Activated naive CD8-positive, alpha-beta T cell (primary cell): ENCODE results near the gene MGAT5.

Source experiments
- H3K27ac Mint-ChIP-seq: one replicate; pipeline ENCODE4 v1.8.0; 2021; ENCODE audit warnings: mixed read lengths
- H3K27me3 Mint-ChIP-seq: one replicate; pipeline ENCODE4 v1.8.0; 2021; ENCODE audit warnings: mixed read lengths
- H3K36me3 Mint-ChIP-seq: one replicate; pipeline ENCODE4 v1.8.0; 2021; ENCODE audit warnings: mixed read lengths
- H3K4me1 Mint-ChIP-seq: one replicate; pipeline ENCODE4 v1.8.0; 2021; ENCODE audit warnings: low read depth, mixed read lengths
- H3K4me3 Mint-ChIP-seq: one replicate; pipeline ENCODE4 v1.8.0; 2021; ENCODE audit warnings: mild to moderate bottlenecking, mixed read lengths
- H3K9me3 Mint-ChIP-seq: one replicate; pipeline ENCODE4 v1.8.0; 2021; ENCODE audit warnings: low read depth, mixed read lengths

Gene MGAT5

DNA sequence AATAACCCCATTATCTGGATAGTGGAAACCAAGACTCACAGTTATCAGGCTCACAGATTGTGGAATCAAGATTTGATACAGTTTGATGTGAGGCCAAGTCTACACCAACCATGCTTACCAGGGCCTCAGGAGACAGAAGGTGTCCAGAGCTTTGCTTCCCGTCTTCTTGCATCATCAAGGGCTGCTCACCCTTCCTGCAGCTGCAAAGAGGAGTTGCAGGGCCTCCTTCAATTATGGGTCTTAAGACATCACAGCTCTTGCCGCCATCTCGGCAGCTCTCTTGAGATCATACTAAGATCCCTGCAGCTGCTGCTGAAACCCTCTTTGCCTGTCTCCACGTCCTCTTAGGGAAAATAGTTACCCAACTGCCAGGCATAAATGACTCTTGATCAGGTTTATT is 176.0 kb downstream of the MGAT5 start:
- peaks cover 11% of the 10 kb centered on the region for H3K36me3 Mint-ChIP-seq
- no peak overlapping the region for H3K4me3 Mint-ChIP-seq
- no peaks in the 10 kb centered on the region for H3K27me3 Mint-ChIP-seq
- no peak overlapping the region for H3K27ac Mint-ChIP-seq
- no peaks in the 10 kb centered on the region for H3K9me3 Mint-ChIP-seq
- no peaks in the 10 kb centered on the region for H3K4me1 Mint-ChIP-seq

GRCh38 chr2:134431838-134432434 is 178.1 kb downstream of the MGAT5 start:
- H3K9me3 Mint-ChIP-seq, result no peaks in the 10 kb centered on the region
- no peak overlapping the region for H3K27ac Mint-ChIP-seq
- no peaks in the 10 kb centered on the region for H3K27me3 Mint-ChIP-seq
- peaks cover 11% of the 10 kb centered on the region for H3K36me3 Mint-ChIP-seq
- no peaks in the 10 kb centered on the region for H3K4me1 Mint-ChIP-seq
- H3K4me3 Mint-ChIP-seq, result no peak overlapping the region

DNA sequence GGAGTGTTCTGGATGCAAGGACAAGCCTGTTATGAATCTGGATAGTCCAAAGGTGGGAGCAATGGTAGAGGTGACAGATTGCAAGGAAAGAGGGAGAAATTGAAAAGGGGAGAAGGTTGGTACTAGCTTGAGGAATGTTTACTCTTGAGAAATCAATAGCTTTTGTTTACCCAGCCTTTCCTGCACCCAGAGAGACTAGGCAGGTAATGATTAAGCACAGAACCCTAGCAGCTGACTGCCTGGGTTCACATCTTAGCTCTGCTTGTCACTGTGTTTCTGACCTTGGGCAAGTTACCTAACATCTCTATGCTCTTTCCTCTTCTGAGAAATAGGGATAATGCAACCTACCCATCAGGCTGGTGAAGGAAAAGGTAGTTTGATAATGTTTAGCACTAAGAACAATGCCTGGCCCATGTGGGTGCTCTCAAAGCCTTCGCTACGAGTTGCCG is 178.6 kb downstream of the MGAT5 start:
- no peak overlapping the region for H3K27ac Mint-ChIP-seq
- H3K27me3 Mint-ChIP-seq, result no peaks in the 10 kb centered on the region
- no peaks in the 10 kb centered on the region for H3K9me3 Mint-ChIP-seq
- H3K4me1 Mint-ChIP-seq, result no peaks in the 10 kb centered on the region
- H3K36me3 Mint-ChIP-seq, result peaks cover 11% of the 10 kb centered on the region
- H3K4me3 Mint-ChIP-seq, result no peak overlapping the region

DNA sequence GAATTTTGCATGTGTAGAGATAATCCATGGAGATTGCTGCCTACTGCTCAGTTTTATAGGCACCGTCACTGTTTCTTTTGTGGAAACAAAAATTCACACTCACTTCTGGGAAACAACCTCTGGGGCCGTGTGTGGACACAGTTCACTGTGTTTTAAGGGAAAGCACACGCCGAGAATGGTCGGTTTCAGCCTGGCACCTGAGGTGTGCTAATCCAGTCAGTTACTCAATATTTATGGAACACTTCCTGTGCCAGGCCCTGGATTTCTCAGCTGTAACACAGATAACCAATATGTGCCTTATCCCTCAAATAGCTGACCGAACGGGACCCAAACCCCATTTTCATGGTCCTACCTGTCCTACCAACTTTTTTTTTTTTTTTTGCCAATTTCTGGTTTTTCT is 179.6 kb downstream of the MGAT5 start:
- Mint-ChIP-seq H3K9me3 (no peaks in the 10 kb centered on the region), H3K27me3 (no peaks in the 10 kb centered on the region), H3K4me3 (no peak overlapping the region), H3K27ac (no peak overlapping the region), H3K36me3 (peaks cover 10% of the 10 kb centered on the region), H3K4me1 (no peaks in the 10 kb centered on the region)

DNA sequence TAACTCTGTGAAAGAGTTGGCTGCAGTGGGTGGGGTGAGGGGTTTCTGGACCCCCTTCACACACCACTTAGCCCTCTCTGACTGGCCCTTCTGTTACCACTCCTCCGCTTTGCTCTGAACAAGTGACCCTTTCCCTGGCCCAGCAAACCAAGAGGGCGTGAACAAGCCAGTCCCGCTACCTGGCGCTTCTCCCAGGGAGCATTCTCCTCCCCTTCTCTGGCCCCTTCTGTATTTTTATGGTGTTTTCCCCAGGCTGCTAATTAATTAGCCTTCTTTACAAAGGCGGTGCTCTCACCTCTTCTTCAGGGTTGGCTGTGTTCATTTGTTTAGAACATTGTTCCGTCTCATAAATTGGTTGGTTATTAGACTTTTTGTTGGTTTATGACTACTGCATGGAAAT is 180.1 kb downstream of the MGAT5 start:
- no peaks in the 10 kb centered on the region for H3K9me3 Mint-ChIP-seq
- no peaks in the 10 kb centered on the region for H3K27me3 Mint-ChIP-seq
- no peak overlapping the region for H3K4me3 Mint-ChIP-seq
- no peaks in the 10 kb centered on the region for H3K4me1 Mint-ChIP-seq
- H3K36me3 Mint-ChIP-seq, result peaks cover 9% of the 10 kb centered on the region
- H3K27ac Mint-ChIP-seq, result no peak overlapping the region

DNA sequence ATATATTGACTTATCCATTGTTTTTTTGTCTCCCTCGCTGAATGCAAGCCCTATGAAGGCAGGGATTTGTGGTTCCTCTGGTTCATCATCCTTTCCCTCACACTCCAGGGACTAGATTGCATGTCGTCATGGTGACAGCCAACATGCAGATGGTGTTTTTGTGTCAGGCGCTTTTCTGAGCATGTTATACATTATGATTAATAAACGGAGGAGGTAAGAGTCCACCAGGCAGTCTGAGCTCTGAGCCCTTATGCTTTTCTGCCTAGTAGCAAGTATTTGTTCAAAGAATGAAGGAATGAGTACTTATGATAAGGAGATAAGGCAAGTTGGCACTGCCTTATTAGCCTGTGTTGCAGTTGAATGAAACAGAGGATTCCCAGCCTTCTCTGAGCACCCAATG is 181.6 kb downstream of the MGAT5 start:
- Mint-ChIP-seq H3K27ac (no peak overlapping the region), H3K9me3 (no peaks in the 10 kb centered on the region), H3K4me3 (no peak overlapping the region), H3K36me3 (peaks cover 9% of the 10 kb centered on the region), H3K27me3 (no peaks in the 10 kb centered on the region), H3K4me1 (no peaks in the 10 kb centered on the region)

DNA sequence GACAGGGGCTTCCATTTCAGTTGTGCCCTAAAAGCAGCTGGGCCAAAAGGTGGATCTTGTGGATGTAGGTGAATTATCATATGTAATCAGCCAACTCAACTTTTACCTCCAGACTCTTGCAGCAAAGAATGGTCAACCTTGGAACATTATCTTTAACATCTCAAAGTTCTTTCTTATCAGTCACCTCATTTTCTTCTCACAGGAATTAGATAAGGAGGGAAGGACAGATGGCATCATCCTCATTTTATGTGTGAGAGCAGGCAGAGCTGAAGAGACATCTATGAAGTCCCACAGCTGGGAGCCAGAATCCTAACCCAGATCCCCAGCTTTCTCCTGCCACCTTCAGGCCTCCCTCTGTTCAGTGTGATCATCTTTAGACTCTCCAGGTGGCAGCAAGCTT is 182.1 kb downstream of the MGAT5 start:
- Mint-ChIP-seq H3K9me3 (no peaks in the 10 kb centered on the region), H3K4me1 (no peaks in the 10 kb centered on the region), H3K4me3 (no peak overlapping the region), H3K27ac (no peak overlapping the region), H3K36me3 (peaks cover 9% of the 10 kb centered on the region), H3K27me3 (no peaks in the 10 kb centered on the region)

DNA sequence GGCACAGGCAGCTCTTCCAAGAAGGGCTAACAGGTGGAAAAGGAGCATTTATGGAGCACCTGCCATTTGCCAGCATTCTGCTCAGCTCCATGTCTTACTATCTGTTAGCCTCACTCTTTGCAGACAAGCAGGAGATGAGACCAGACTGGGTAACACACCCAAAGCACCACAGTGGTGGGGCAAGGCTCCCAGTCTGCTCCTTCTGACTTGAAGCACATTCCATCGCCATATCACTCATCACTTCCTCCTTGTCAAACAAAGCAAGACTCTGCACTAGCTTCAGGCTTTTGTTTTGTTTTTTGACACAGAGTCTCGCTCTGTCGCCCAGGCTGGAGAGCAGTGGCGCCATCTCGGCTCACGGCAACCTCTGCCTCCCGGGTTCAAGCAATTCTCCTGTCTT is 182.8 kb downstream of the MGAT5 start:
- Mint-ChIP-seq H3K9me3 (no peaks in the 10 kb centered on the region), H3K4me1 (no peaks in the 10 kb centered on the region), H3K27me3 (no peaks in the 10 kb centered on the region), H3K36me3 (peaks cover 7% of the 10 kb centered on the region), H3K27ac (no peak overlapping the region), H3K4me3 (no peak overlapping the region)

- no peaks in the 10 kb centered on the region for H3K27me3 Mint-ChIP-seq
- no peak overlapping the region for H3K27ac Mint-ChIP-seq
- H3K4me1 Mint-ChIP-seq, result no peaks in the 10 kb centered on the region
- no peaks in the 10 kb centered on the region for H3K9me3 Mint-ChIP-seq
- H3K36me3 Mint-ChIP-seq, result peaks cover 6% of the 10 kb centered on the region
- H3K4me3 Mint-ChIP-seq, result no peak overlapping the region
These were observed 184.5 kb downstream of the MGAT5 start for GRCh38 chr2:134438371-134438770.

- no peak overlapping the region for H3K4me3 Mint-ChIP-seq
- H3K9me3 Mint-ChIP-seq, result no peaks in the 10 kb centered on the region
- no peaks in the 10 kb centered on the region for H3K27me3 Mint-ChIP-seq
- peaks cover 2% of the 10 kb centered on the region for H3K36me3 Mint-ChIP-seq
- H3K4me1 Mint-ChIP-seq, result no peaks in the 10 kb centered on the region
- H3K27ac Mint-ChIP-seq, result no peak overlapping the region
These were observed 186.6 kb downstream of the MGAT5 start for GRCh38 chr2:134440336-134440909.

DNA sequence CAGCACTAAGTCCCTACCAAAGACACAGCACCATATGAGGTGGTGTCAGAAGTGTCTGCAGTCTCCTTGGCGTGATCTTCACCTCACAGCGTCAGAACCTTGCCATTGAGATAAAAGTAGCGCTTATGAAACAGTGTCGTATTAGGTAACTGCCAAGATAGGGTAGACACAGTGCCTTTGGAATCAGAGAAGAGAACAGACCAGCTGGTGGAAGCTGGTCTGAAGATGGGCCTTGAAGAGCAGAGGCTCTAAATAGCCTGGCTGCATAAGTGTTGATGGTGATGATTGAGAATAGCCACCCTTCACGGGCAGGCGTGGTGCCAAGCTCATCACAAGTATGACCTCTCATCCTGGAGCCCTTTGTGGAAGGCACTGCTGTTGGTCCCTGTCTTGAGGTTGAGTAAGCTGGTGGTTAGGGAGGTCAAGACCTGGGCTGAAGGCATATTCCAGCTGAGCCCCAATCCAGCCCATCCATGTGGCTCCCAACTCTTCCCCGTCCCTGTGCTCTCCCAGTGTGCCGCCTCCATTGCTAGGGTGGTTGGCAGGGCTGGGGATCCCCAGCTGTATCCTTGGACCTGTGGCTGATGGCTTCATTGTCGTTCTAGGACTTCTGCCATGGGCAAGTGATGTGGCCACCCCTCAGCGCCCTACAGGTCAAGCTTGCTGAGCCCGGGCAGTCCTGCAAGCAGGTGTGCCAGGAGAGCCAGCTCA is 187.4 kb downstream of the MGAT5 start:
- Mint-ChIP-seq H3K4me3 (no peak overlapping the region), H3K27me3 (no peaks in the 10 kb centered on the region), H3K27ac (no peak overlapping the region), H3K36me3 (peaks cover 2% of the 10 kb centered on the region), H3K4me1 (no peaks in the 10 kb centered on the region), H3K9me3 (no peaks in the 10 kb centered on the region)

- H3K36me3 Mint-ChIP-seq, result peaks cover 2% of the 10 kb centered on the region
- no peak overlapping the region for H3K4me3 Mint-ChIP-seq
- no peaks in the 10 kb centered on the region for H3K4me1 Mint-ChIP-seq
- H3K9me3 Mint-ChIP-seq, result no peaks in the 10 kb centered on the region
- H3K27ac Mint-ChIP-seq, result no peak overlapping the region
- no peaks in the 10 kb centered on the region for H3K27me3 Mint-ChIP-seq
These were observed 190.1 kb downstream of the MGAT5 start for GRCh38 chr2:134443814-134444480.

- H3K4me3 Mint-ChIP-seq, result no peak overlapping the region
These were observed 191.2 kb downstream of the MGAT5 start for GRCh38 chr2:134445116-134445515.

DNA sequence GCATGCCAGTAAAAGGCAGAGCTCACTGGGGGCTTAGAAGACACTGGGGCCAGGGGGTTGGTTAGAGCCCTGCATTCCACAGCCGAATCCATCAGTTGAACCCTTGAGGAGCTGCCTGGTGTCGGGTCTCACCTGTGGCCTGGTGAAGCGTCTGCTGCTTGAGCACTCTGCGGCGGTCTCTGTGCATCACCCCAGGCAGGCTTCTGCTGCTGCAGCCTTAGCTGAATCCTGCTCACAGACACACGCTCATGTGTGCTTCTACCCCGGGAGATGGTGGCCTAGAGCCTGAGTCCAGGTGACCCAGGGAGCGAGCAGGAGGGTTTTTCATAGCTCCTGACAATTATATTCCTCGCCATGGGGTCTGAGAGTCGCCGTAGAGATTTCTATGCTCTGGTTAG is 192.1 kb downstream of the MGAT5 start:
- Mint-ChIP-seq H3K36me3 (peaks cover 2% of the 10 kb centered on the region), H3K27me3 (no peaks in the 10 kb centered on the region), H3K4me3 (no peak overlapping the region), H3K27ac (no peak overlapping the region), H3K9me3 (no peaks in the 10 kb centered on the region), H3K4me1 (no peaks in the 10 kb centered on the region)

More at GRCh38 chr2:134445116-134445515, 191.2 kb downstream of the MGAT5 start:
- no peaks in the 10 kb centered on the region for H3K4me1 Mint-ChIP-seq
- H3K9me3 Mint-ChIP-seq, result no peaks in the 10 kb centered on the region
- H3K27ac Mint-ChIP-seq, result no peak overlapping the region
- peaks cover 2% of the 10 kb centered on the region for H3K36me3 Mint-ChIP-seq
- no peaks in the 10 kb centered on the region for H3K27me3 Mint-ChIP-seq

DNA sequence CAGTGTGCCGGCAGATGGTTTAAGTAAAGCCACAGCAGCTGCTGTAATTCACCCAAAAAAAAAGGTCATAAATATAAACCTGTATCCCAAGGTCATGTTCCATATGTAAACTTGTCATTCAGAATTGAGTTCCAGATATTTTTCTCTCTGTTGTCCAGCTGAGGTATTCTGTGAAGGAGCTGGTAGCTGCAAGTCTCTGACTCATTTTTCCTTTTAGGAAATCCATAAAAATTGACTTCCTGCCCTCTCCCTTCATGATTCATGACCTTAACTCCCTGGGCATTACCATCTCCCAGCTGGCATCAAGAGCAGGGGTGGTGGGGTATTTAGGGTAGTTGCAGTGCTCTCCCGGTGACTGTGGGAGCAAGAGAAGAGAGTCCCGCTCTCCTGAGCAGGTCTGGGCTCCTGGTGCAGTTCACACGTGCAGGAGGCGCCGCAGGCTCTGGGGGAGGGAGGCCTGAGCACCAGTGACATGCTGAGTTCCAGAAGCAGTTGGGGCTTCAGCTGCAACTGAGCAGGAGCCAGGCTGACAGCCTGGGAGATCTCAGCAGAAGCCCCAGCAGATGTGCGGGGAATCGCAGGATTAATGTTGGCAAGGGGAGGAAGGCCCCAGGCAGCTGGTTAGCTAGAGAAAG is 192.6 kb downstream of the MGAT5 start:
- peaks cover 2% of the 10 kb centered on the region for H3K4me1 Mint-ChIP-seq
- H3K36me3 Mint-ChIP-seq, result peaks cover 2% of the 10 kb centered on the region
- H3K27me3 Mint-ChIP-seq, result no peaks in the 10 kb centered on the region
- no peaks in the 10 kb centered on the region for H3K9me3 Mint-ChIP-seq
- no peak overlapping the region for H3K27ac Mint-ChIP-seq
- H3K4me3 Mint-ChIP-seq, result no peak overlapping the region
